GM12878 (cell line): ENCODE measurements around the gene SERTAD1. TPM values are rescaled to one million over a fixed set of nuclear protein-coding genes. Genes with fewer than 3 reads are reported as not detected.

ENCODE experiments used
- ATAC-seq: fragments of 200-7000 bp; cut with Tn5 transposase; 3 replicates; pipeline ENCODE4 v1.9.1; 2020; ENCODE audit warnings: mild to moderate bottlenecking, moderate library complexity
- BruUV-seq: library from RNA; stranded (reverse); fragments of 400-500 nt; replicated peaks from 2 replicates; lab custom pipeline; 2021; lab: Mats Ljungman, UMichigan
- CTCF ChIA-PET: fragments of 300-600 bp; sonication (Branson Sonifier 250); formaldehyde crosslinking; extraction: SDS; loops from one replicate; lab custom pipeline; 2021; ENCODE audit warnings: inconsistent platforms; lab: Yijun Ruan, JAX
- POLR2A ChIA-PET: fragments of 350-600 bp; formaldehyde crosslinking; extraction: SDS; loops from one replicate; lab custom pipeline; 2021; ENCODE audit warnings: inconsistent platforms; lab: Charles Lee
- RAD21 ChIA-PET: fragments of 300-600 bp; sonication (Branson Sonifier 250); formaldehyde crosslinking; loops from one replicate; lab custom pipeline; 2023; ENCODE audit warnings: antibody characterized with exemption; ENCODE audit not compliant: unreplicated experiment; lab: Charles Lee
- SMC1A ChIA-PET: fragments of 300-600 bp; sonication (Branson Sonifier 250); formaldehyde crosslinking; loops from one replicate; lab custom pipeline; 2023; ENCODE audit not compliant: unreplicated experiment, uncharacterized antibody; lab: Charles Lee
- DNase-seq: peaks from one replicate; pipeline ENCODE4 v3.0.0-alpha.2; 2011; ENCODE audit warnings: low read depth, low spot score
- FAIRE-seq: peaks from 3 replicates; lab custom pipeline; 2011; peaks lifted over from hg19 to GRCh38; lab: Jason Lieb, UNC
- H2AFZ ChIP-seq: 2 replicates; pipeline ENCODE4 v1.6.0; 2011; ENCODE audit warnings: low read depth, low read length, control low read depth; ENCODE audit not compliant: control insufficient read depth
- H3K27ac ChIP-seq: 2 replicates; pipeline ENCODE4 v1.5.1; 2011; ENCODE audit warnings: control low read depth; ENCODE audit not compliant: control insufficient read depth, insufficient read depth
- H3K27me3 ChIP-seq, 2 experiments: replicated peaks in 1 of 2; 2 replicates each; pipeline versions ENCODE4 v1.6.0 to v1.6.1; 2011; ENCODE audit warnings: low read length in 1 of 2; ENCODE audit not compliant: control insufficient read depth in 2 of 2, insufficient read depth in 2 of 2
- H3K36me3 ChIP-seq, 2 experiments: 2 replicates each; pipeline ENCODE4 v1.5.1; 2011; ENCODE audit warnings: low read length in 1 of 2; ENCODE audit not compliant: control insufficient read depth in 2 of 2, insufficient read depth in 2 of 2
- H3K4me1 ChIP-seq: 2 replicates; pipeline ENCODE4 v1.6.1; 2011; ENCODE audit warnings: mild to moderate bottlenecking, low read length, moderate library complexity, mixed read lengths; ENCODE audit not compliant: control insufficient read depth, insufficient read depth
- H3K4me2 ChIP-seq: 2 replicates; pipeline ENCODE4 v1.6.0; 2011; ENCODE audit warnings: control low read depth; ENCODE audit not compliant: control insufficient read depth, insufficient read depth
- H3K4me3 ChIP-seq: fragments of 200-600 bp; sonication (generic); 2 replicates; pipeline ENCODE4 v1.5.1; 2016
- H3K79me2 ChIP-seq: 2 replicates; pipeline ENCODE4 v1.6.0; 2011; ENCODE audit warnings: low read length; ENCODE audit not compliant: control insufficient read depth, insufficient read depth
- H3K9ac ChIP-seq: 2 replicates; pipeline ENCODE4 v1.8.0; 2011; ENCODE audit warnings: low read length, control low read depth, mixed read lengths; ENCODE audit not compliant: control insufficient read depth, insufficient read depth
- H3K9me3 ChIP-seq: replicated peaks from 3 replicates; pipeline ENCODE4 v1.5.1; 2011; ENCODE audit warnings: mild to moderate bottlenecking, low read length; ENCODE audit not compliant: control insufficient read depth, insufficient read depth
- H4K20me1 ChIP-seq: 2 replicates; pipeline ENCODE4 v1.6.0; 2011; ENCODE audit not compliant: control insufficient read depth, insufficient read depth
- CHD4 ChIP-seq: fragments of 200-600 bp; sonication (generic); IDR thresholded peaks from 2 replicates; pipeline ENCODE4 v1.6.1; 2016; ENCODE audit warnings: mild to moderate bottlenecking
- GATAD2B ChIP-seq: fragments of 450-650 bp; conservative IDR thresholded peaks from 2 replicates; pipeline ENCODE4 v1.6.1; 2017; ENCODE audit warnings: low read depth, mild to moderate bottlenecking, moderate library complexity
- NR2C1 ChIP-seq: fragments of 450-650 bp; IDR thresholded peaks from 2 replicates; pipeline ENCODE4 v1.6.1; 2017; ENCODE audit warnings: antibody characterized with exemption, mild to moderate bottlenecking, moderate library complexity
- STAT1 ChIP-seq: fragments of 450-650 bp; conservative IDR thresholded peaks from 2 replicates; pipeline ENCODE4 v1.6.1; 2014; ENCODE audit warnings: antibody characterized with exemption, mild to moderate bottlenecking
- TCF3 ChIP-seq: IDR thresholded peaks from 2 replicates; pipeline ENCODE4 v1.6.1; 2012; ENCODE audit warnings: low read depth, mild to moderate bottlenecking, low read length, borderline replicate concordance; ENCODE audit not compliant: insufficient read depth
- WGBS: methylation state at CpG from one replicate; pipeline ENCODE4 v1.1.6; 2016; ENCODE audit warnings: low lambda C conversion rate; ENCODE audit not compliant: insufficient replicate concordance, insufficient coverage; ENCODE audit errors: missing lambda C conversion rate; 5-methylcytosine and 5-hydroxymethylcytosine counted together
- in situ Hi-C: fragments of 300-500 bp; cut with MboI; formaldehyde crosslinking; loops from 9 replicates; pipeline ENCODE4 v1.14.3; 2018; ENCODE audit warnings: mixed read lengths
- intact Hi-C: fragments of 100-400 bp; cut with micrococcal nuclease; formaldehyde crosslinking; loops from one replicate; pipeline ENCODE4 v1.14.2; 2022; ENCODE audit not compliant: unreplicated experiment
- polyA plus RNA-seq, 11 experiments: library from polyadenylated mRNA; depleted of rRNA in 4 of 11; unstranded in 6 of 11; stranded (reverse) in 5 of 11; fragments of >200 nt; fragmentation: Nextera tagmentation in 4 of 11; fragmentation: Illumina TruSeq in 1 of 11; extraction: Ambion mirVana in 4 of 11; extraction: Trizol in 1 of 11; gene quantifications; 1 replicate in 1 of 11; 2 replicates in 10 of 11; pipeline versions ENCODE4 v1.2.1 to v1.2.3, GENCODE V29; 2011 to 2016; ENCODE audit warnings: inconsistent platforms in 2 of 11, missing spikeins in 2 of 11, low read depth in 1 of 11
- total RNA-seq, 4 experiments: library from RNA; depleted of rRNA in 3 of 4; stranded (reverse); fragments of >200 nt in 3 of 4; fragmentation: Illumina TruSeq in 1 of 4; extraction: Trizol in 1 of 4; gene quantifications; 2 replicates each; pipeline versions ENCODE4 v1.2.1 to v1.2.3, GENCODE V29; 2013 to 2021
- TF ChIP-seq, protein P1 (sequence below): fragments of 150-350 bp; IDR thresholded peaks from 2 replicates; pipeline ENCODE4 v1.6.1; 2016; ENCODE audit warnings: low read depth, low read length
- TF ChIP-seq, protein P2 (sequence below): fragments of 450-650 bp; IDR thresholded peaks from 2 replicates; pipeline ENCODE4 v1.6.1; 2017; ENCODE audit warnings: mild to moderate bottlenecking, moderate library complexity
- TF ChIP-seq, protein P3 (sequence below): fragments of 450-650 bp; formaldehyde crosslinking; IDR thresholded peaks from 2 replicates; pipeline ENCODE4 v1.4.0; 2022; ENCODE audit warnings: mild to moderate bottlenecking, moderate library complexity
- TF ChIP-seq, protein P4 (sequence below): fragments of 450-650 bp; IDR thresholded peaks from 2 replicates; pipeline ENCODE4 v1.6.1; 2014; ENCODE audit warnings: mild to moderate bottlenecking

SERTAD1 gene
- total and polyA plus RNA-seq, 10 of the 15 experiments (the other 5 are each of a cell fraction or from before 2014, with no cell fraction given): 0.23 to 14.2 (median 8.0) TPM

DNA sequence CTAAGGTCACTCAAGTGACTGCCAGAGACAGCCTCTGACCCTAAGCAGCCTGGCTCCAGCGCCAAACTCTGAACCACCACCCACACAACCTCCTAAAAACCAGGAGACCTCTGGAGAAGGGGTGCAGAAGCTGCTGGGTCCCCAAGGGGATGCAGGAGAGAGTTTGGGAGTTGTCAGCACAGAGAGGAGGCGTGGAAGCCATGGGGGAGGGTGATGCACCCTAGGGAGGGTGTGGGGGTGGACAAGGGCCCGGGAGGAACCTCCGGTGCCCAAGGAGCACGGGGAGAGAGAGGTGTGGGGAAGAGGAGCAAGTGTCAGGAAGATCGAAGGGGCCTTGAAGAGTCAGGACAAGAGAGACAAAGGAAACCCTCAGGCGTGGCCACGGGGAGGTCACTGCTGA is 33.7 kb downstream of the SERTAD1 start:
- RAD21 ChIA-PET: no interaction called here
- DNase-seq: no peak
- intact Hi-C loops: no loop called here
- POLR2A ChIA-PET: no interaction called here
- H3K4me1 ChIP-seq: no peaks in the 10 kb centered on the region
- H3K27me3 ChIP-seq: no peaks in the 10 kb centered on the region
- H3K36me3 ChIP-seq: no peaks in the 10 kb centered on the region
- CTCF ChIA-PET: no interaction called here
- SMC1A ChIA-PET: no interaction called here
- H3K79me2 ChIP-seq: no peaks in the 10 kb centered on the region
- no peak overlapping the region for H3K4me2 ChIP-seq
- no peak overlapping the region for H3K4me3 ChIP-seq
- TF ChIP-seq STAT1 (no peak), CHD4 (no peak), GATAD2B (no peak), NR2C1 (no peak), TCF3 (no peak)
- TF ChIP-seq, protein P1, sequence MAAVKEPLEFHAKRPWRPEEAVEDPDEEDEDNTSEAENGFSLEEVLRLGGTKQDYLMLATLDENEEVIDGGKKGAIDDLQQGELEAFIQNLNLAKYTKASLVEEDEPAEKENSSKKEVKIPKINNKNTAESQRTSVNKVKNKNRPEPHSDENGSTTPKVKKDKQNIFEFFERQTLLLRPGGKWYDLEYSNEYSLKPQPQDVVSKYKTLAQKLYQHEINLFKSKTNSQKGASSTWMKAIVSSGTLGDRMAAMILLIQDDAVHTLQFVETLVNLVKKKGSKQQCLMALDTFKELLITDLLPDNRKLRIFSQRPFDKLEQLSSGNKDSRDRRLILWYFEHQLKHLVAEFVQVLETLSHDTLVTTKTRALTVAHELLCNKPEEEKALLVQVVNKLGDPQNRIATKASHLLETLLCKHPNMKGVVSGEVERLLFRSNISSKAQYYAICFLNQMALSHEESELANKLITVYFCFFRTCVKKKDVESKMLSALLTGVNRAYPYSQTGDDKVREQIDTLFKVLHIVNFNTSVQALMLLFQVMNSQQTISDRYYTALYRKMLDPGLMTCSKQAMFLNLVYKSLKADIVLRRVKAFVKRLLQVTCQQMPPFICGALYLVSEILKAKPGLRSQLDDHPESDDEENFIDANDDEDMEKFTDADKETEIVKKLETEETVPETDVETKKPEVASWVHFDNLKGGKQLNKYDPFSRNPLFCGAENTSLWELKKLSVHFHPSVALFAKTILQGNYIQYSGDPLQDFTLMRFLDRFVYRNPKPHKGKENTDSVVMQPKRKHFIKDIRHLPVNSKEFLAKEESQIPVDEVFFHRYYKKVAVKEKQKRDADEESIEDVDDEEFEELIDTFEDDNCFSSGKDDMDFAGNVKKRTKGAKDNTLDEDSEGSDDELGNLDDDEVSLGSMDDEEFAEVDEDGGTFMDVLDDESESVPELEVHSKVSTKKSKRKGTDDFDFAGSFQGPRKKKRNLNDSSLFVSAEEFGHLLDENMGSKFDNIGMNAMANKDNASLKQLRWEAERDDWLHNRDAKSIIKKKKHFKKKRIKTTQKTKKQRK: no peak
- TF ChIP-seq, protein P2, sequence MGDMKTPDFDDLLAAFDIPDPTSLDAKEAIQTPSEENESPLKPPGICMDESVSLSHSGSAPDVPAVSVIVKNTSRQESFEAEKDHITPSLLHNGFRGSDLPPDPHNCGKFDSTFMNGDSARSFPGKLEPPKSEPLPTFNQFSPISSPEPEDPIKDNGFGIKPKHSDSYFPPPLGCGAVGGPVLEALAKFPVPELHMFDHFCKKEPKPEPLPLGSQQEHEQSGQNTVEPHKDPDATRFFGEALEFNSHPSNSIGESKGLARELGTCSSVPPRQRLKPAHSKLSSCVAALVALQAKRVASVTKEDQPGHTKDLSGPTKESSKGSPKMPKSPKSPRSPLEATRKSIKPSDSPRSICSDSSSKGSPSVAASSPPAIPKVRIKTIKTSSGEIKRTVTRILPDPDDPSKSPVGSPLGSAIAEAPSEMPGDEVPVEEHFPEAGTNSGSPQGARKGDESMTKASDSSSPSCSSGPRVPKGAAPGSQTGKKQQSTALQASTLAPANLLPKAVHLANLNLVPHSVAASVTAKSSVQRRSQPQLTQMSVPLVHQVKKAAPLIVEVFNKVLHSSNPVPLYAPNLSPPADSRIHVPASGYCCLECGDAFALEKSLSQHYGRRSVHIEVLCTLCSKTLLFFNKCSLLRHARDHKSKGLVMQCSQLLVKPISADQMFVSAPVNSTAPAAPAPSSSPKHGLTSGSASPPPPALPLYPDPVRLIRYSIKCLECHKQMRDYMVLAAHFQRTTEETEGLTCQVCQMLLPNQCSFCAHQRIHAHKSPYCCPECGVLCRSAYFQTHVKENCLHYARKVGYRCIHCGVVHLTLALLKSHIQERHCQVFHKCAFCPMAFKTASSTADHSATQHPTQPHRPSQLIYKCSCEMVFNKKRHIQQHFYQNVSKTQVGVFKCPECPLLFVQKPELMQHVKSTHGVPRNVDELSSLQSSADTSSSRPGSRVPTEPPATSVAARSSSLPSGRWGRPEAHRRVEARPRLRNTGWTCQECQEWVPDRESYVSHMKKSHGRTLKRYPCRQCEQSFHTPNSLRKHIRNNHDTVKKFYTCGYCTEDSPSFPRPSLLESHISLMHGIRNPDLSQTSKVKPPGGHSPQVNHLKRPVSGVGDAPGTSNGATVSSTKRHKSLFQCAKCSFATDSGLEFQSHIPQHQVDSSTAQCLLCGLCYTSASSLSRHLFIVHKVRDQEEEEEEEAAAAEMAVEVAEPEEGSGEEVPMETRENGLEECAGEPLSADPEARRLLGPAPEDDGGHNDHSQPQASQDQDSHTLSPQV: no peak
- TF ChIP-seq, protein P3, sequence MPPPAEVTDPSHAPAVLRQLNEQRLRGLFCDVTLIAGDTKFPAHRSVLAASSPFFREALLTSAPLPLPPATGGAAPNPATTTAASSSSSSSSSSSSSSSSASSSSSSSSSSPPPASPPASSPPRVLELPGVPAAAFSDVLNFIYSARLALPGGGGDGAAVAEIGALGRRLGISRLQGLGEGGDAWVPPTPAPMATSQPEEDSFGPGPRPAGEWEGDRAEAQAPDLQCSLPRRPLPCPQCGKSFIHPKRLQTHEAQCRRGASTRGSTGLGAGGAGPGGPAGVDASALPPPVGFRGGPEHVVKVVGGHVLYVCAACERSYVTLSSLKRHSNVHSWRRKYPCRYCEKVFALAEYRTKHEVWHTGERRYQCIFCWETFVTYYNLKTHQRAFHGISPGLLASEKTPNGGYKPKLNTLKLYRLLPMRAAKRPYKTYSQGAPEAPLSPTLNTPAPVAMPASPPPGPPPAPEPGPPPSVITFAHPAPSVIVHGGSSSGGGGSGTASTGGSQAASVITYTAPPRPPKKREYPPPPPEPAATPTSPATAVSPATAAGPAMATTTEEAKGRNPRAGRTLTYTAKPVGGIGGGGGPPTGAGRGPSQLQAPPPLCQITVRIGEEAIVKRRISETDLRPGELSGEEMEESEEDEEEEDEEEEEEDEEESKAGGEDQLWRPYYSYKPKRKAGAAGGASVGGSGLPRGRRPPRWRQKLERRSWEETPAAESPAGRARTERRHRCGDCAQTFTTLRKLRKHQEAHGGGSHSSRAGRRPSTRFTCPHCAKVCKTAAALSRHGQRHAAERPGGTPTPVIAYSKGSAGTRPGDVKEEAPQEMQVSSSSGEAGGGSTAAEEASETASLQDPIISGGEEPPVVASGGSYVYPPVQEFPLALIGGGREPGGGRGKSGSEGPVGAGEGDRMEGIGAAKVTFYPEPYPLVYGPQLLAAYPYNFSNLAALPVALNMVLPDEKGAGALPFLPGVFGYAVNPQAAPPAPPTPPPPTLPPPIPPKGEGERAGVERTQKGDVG (CRISPR knock-in tag): no peak
- TF ChIP-seq, protein P4, sequence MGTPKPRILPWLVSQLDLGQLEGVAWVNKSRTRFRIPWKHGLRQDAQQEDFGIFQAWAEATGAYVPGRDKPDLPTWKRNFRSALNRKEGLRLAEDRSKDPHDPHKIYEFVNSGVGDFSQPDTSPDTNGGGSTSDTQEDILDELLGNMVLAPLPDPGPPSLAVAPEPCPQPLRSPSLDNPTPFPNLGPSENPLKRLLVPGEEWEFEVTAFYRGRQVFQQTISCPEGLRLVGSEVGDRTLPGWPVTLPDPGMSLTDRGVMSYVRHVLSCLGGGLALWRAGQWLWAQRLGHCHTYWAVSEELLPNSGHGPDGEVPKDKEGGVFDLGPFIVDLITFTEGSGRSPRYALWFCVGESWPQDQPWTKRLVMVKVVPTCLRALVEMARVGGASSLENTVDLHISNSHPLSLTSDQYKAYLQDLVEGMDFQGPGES: no peak
- TF ChIP-seq, all 136 proteins: peak for 0
- in situ Hi-C loops: no loop called here
- Histone ChIP-seq H3K9ac (no peak overlapping the region), H3K27ac (no peak overlapping the region), H4K20me1 (no peaks in the 10 kb centered on the region), H2AFZ (no peak overlapping the region), H3K9me3 (no peaks in the 10 kb centered on the region)
- FAIRE-seq (no peak), ATAC-seq (no peak)
- BruUV-seq: no TSS peak
- 11% methylated on average over 8 of the region's 8 CpGs for WGBS
